NCI-H2171 treated with DMSO at 0.1 percent for 48 hours (cell line): Measurements from ENCODE around the gene CHRM1.

Experiments used
- DNase-seq: peaks from one replicate; lab custom pipeline; 2025; lab: John Stamatoyannopoulos, UW

Gene CHRM1

GRCh38 chr11:62905296-62905695 lies 15.9 kb downstream of the CHRM1 start:
- no peak for DNase-seq

- DNase-seq: no peak
Observed at GRCh38 chr11:62902932-62903331, 18.2 kb downstream of the CHRM1 start.

- DNase-seq: no peak
Observed at GRCh38 chr11:62898027-62898426, 23.1 kb downstream of the CHRM1 start.

DNA sequence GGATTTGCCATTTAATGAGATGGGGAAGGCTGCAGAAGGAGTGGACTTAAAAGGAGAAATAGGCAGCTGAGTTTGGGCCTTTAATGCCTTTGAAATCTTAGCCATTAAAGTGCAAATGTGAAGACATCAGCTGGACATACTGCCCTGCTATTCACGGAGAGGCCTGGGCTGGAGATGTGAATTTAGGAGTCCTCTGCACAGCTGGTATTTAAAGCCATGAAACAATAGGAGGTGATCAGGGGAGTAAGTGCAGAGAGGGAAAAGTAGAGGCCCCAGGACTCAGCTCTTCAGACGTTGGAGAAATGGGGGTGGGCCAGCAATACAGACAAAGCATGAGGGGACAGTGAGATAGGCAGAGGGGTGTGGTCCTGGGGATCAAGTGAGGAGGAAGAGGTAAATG lies 23.9 kb downstream of the CHRM1 start:
- no peak for DNase-seq

GRCh38 chr11:62896049-62896448 lies 25.1 kb downstream of the CHRM1 start:
- DNase-seq: no peak

DNA sequence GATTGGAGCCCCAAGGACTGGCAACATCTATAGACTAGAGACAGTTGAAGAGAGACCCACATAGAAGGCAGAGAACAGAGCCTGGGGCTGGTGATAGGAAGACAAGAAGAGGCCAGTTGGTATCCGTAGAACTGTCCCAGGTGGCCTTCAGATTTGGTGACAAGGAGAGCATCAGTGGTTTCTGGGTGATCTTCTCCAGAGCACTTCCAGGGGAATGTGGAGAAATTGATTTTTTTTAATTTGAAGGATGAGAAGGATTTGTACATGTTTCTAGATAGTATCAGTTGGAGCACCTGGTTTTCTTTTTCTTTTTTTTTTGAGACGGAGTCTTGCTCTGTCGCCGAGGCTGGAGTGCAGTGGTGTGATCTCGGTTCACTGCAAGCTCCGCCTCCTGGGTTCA lies 25.7 kb downstream of the CHRM1 start:
- DNase-seq: no peak

DNA sequence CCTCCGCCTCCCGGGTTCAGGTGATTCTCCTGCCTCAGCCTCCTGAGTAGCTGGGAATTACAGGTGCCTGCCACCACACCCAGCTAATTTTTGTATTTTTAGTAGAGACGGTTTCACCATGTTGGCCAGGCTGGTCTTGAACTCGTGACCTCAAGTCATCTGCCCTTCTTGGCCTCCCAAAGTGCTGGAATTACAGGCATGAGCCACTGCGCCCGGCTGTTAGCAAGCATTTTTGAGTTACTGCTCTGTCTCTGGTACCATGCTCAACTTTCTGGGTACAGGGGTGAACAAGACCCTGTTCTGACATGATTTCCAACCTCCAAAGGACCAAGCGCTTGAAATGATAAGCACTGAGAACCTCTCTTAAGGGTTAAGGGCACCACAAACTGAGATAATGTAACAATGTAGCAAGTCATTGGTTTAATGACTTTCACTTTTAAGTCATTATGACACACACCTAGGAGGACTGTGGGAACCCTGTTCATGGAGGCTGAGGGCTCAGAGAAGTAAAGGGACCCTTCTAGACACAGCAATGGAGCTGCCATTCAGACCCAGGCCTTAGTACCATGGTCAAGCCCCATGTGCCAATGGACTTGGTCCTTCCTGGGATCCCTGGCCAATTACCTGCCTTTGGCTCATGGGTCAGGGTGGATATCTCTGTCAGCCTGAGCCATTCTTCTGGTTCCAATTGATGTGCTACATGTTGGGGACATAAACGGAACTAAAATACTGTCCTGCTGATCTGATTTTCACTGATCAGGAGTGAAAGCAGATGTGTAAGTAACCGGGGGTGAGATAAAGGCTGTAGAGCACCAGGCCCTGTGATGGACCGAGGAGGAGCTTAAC lies 28.9 kb downstream of the CHRM1 start:
- no peak for DNase-seq

GRCh38 chr11:62889484-62890437 lies 31.4 kb downstream of the CHRM1 start:
- peak; percentile 22 for DNase-seq

DNA sequence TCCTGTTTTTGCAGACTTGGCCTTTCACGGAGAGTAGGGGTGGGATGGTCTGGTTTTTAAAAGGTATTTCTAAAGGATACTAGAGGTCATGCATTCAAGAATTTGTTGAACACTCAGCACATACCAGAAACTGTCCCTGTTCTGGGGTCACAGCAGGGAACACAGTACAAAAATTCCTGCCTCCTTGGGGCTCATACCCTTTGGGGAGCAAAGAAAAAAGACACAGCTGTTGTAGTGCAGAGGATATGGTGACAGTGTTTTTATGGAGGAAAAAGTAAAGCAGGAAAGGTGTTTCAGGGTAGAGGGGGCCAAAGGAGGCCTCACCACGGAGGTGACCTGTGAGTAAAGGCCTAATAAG lies 32.1 kb downstream of the CHRM1 start:
- DNase-seq: no peak

- DNase-seq: no peak
Observed at GRCh38 chr11:62888406-62888805, 32.8 kb downstream of the CHRM1 start.

DNA sequence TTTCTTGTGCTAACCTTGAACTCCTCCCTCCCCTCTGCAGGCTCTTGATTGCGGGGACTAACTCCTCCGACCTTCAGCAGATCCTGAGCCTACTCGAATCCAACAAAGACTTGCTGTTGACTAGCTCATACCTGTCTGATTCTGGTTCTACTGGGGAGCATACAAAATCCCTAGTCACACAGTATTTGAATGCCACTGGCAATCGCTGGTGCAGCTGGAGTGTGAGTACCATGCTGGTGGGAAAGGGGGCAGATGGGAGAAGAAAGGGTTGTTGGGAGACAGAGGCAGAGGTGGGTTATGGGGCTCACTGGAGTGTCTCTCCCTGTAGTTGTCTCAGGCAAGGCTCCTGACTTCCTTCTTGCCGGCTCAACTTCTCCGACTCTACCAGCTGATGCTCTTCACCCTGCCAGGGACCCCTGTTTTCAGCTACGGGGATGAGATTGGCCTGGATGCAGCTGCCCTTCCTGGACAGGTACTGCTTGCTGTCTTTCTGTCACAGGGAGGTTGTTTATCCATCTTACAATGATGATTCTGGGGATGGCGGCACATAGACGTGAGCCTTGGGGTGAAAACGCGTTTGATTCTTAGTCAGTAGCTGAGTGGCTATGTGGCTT lies 35.9 kb downstream of the CHRM1 start:
- DNase-seq: no peak

DNA sequence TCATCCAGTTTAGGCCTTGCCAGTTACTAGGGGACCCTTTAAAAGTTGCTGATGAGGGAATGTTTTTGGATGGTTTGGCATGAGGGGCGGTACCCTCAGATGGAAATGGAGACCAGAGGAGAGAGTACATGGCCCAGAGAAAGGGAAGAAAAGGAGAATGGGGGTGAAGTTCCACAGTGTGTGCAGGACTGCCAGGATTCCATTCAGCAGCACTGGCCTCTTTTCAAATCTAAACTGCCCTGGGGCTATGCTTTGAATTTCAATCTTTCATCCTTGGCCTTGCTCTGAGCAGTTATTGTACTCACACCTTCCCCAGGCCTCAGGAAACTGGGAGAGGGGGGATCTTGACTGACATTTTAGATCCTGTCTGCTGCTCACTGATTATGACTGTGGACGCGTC lies 37.5 kb downstream of the CHRM1 start:
- DNase-seq: no peak

- no peak for DNase-seq
Observed at GRCh38 chr11:62882788-62883501, 38.2 kb downstream of the CHRM1 start.

DNA sequence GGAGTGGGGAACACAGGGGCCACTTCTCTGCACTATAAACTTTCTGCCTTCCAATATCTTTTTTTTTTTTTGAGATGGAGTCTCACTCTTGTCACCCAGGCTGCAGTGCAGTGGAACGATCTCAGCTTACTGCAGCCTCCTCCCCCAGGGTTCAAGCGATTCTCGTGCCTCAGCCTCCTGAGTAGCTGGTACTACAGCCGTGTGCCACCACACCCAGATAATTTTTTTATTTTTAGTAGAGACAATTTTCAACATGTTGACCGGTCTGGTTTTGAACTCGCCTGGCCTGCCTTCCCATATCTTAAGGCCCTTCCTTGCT lies 38.8 kb downstream of the CHRM1 start:
- DNase-seq: no peak

GRCh38 chr11:62881579-62882430 lies 39.4 kb downstream of the CHRM1 start:
- DNase-seq: no peak

- DNase-seq: peak; percentile 91
Observed at GRCh38 chr11:62880803-62881578, 40.2 kb downstream of the CHRM1 start, which contains the start of gene SLC3A2. Gene SLC3A2, plus strand, starts transcription at chr11:62880896. Its CDS starts 128 bp downstream, at chr11:62881024.

- no peak for DNase-seq
Observed at GRCh38 chr11:62880231-62880802, 40.8 kb downstream of the CHRM1 start.

GRCh38 chr11:62879235-62879978 lies 41.8 kb downstream of the CHRM1 start:
- no peak for DNase-seq

DNA sequence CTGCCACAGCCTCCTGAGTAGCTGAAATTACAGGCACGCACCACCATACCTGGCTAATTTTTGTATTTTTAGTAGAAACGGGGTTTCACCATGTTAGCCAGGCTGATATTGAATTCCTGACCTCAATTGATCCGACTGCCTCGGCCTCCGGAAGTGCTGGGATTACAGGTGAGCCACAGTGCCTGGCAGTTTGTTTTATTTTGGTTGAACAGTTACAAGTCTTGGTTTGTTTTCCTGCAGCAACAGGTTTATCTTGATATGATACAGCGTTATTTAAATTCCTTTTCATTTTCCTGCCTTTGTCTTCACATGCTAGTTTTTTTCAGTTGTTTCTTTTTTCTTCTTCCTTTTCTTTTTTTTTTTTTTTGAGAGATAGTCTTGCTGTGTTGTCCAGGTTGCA lies 44.5 kb downstream of the CHRM1 start:
- DNase-seq: no peak
